ENCODE results near the gene LMO7.

The LMO7 gene

GRCh38 chr13:75830842-75831241, 194.7 kb downstream of the LMO7 start:
- no peaks in the 10 kb centered on the region for H3K9me3 ChIP-seq (ENCODE audit: control insufficient read depth in 1 of 2, low read length in 2 of 2)
- no peaks in the 10 kb centered on the region for H3K4me1 ChIP-seq (ENCODE audit: control insufficient read depth in 1 of 2, insufficient read depth in 2 of 2, low read length in 2 of 2)
- no peak overlapping the region for H3K4me3 ChIP-seq (ENCODE audit: low read depth in 1 of 2, low read length in 2 of 2)
- no peak overlapping the region for H3K27ac ChIP-seq (ENCODE audit: low read length)
- H3K27me3 ChIP-seq (ENCODE audit: low read depth, low read length) = no peaks in the 10 kb centered on the region
- no peaks in the 10 kb centered on the region for H3K36me3 ChIP-seq (ENCODE audit: control insufficient read depth in 1 of 2, insufficient read depth in 2 of 2, low read length in 2 of 2)

- H3K9me3 ChIP-seq (ENCODE audit: control insufficient read depth in 1 of 2, low read length in 2 of 2) = no peaks in the 10 kb centered on the region
- no peaks in the 10 kb centered on the region for H3K27me3 ChIP-seq (ENCODE audit: low read depth, low read length)
- no peaks in the 10 kb centered on the region for H3K36me3 ChIP-seq (ENCODE audit: control insufficient read depth in 1 of 2, insufficient read depth in 2 of 2, low read length in 2 of 2)
- H3K4me1 ChIP-seq (ENCODE audit: control insufficient read depth in 1 of 2, insufficient read depth in 2 of 2, low read length in 2 of 2) = no peaks in the 10 kb centered on the region
- no peak overlapping the region for H3K27ac ChIP-seq (ENCODE audit: low read length)
- H3K4me3 ChIP-seq (ENCODE audit: low read depth in 1 of 2, low read length in 2 of 2) = no peak overlapping the region
Observed at GRCh38 chr13:75831389-75831788, 195.3 kb downstream of the LMO7 start.

GRCh38 chr13:75832812-75833211, 196.7 kb downstream of the LMO7 start:
- H3K4me1 ChIP-seq (ENCODE audit: control insufficient read depth in 1 of 2, insufficient read depth in 2 of 2, low read length in 2 of 2) = no peaks in the 10 kb centered on the region
- H3K36me3 ChIP-seq (ENCODE audit: control insufficient read depth in 1 of 2, insufficient read depth in 2 of 2, low read length in 2 of 2) = no peaks in the 10 kb centered on the region
- H3K4me3 ChIP-seq (ENCODE audit: low read depth in 1 of 2, low read length in 2 of 2) = no peak overlapping the region
- no peaks in the 10 kb centered on the region for H3K27me3 ChIP-seq (ENCODE audit: low read depth, low read length)
- no peak overlapping the region for H3K27ac ChIP-seq (ENCODE audit: low read length)
- no peaks in the 10 kb centered on the region for H3K9me3 ChIP-seq (ENCODE audit: control insufficient read depth in 1 of 2, low read length in 2 of 2)

- Histone ChIP-seq H3K36me3 (ENCODE audit: control insufficient read depth in 1 of 2, insufficient read depth in 2 of 2, low read length in 2 of 2) (no peaks in the 10 kb centered on the region), H3K4me3 (ENCODE audit: low read depth in 1 of 2, low read length in 2 of 2) (no peak overlapping the region), H3K27ac (ENCODE audit: low read length) (no peak overlapping the region)
Observed at GRCh38 chr13:75836441-75836840, 200.3 kb downstream of the LMO7 start.

GRCh38 chr13:75838366-75839005, 202.4 kb downstream of the LMO7 start:
- peaks cover 6 to 15% of the 10 kb centered on the region in 2 donors for H3K36me3 ChIP-seq (ENCODE audit: control insufficient read depth in 1 of 2, insufficient read depth in 2 of 2, low read length in 2 of 2)
- no peak overlapping the region for H3K4me3 ChIP-seq (ENCODE audit: low read depth in 1 of 2, low read length in 2 of 2)
- H3K27me3 ChIP-seq (ENCODE audit: low read depth, low read length) = no peaks in the 10 kb centered on the region
- no peaks in the 10 kb centered on the region for H3K9me3 ChIP-seq (ENCODE audit: control insufficient read depth in 1 of 2, low read length in 2 of 2)
- no peak overlapping the region for H3K27ac ChIP-seq (ENCODE audit: low read length)
- no peaks in the 10 kb centered on the region for H3K4me1 ChIP-seq (ENCODE audit: control insufficient read depth in 1 of 2, insufficient read depth in 2 of 2, low read length in 2 of 2)

More at GRCh38 chr13:75836441-75836840, 200.3 kb downstream of the LMO7 start:
- Histone ChIP-seq H3K4me1 (ENCODE audit: control insufficient read depth in 1 of 2, insufficient read depth in 2 of 2, low read length in 2 of 2) (no peaks in the 10 kb centered on the region), H3K9me3 (ENCODE audit: control insufficient read depth in 1 of 2, low read length in 2 of 2) (no peaks in the 10 kb centered on the region), H3K27me3 (ENCODE audit: low read depth, low read length) (no peaks in the 10 kb centered on the region)

- Histone ChIP-seq H3K4me3 (ENCODE audit: low read depth in 1 of 2, low read length in 2 of 2) (no peak overlapping the region), H3K27me3 (ENCODE audit: low read depth, low read length) (no peaks in the 10 kb centered on the region), H3K36me3 (ENCODE audit: control insufficient read depth in 1 of 2, insufficient read depth in 2 of 2, low read length in 2 of 2) (peaks cover 6 to 15% of the 10 kb centered on the region in 2 donors), H3K9me3 (ENCODE audit: control insufficient read depth in 1 of 2, low read length in 2 of 2) (no peaks in the 10 kb centered on the region), H3K27ac (ENCODE audit: low read length) (no peak overlapping the region), H3K4me1 (ENCODE audit: control insufficient read depth in 1 of 2, insufficient read depth in 2 of 2, low read length in 2 of 2) (no peaks in the 10 kb centered on the region)
Observed at GRCh38 chr13:75839406-75839805, 203.3 kb downstream of the LMO7 start.

- no peaks in the 10 kb centered on the region for H3K27me3 ChIP-seq (ENCODE audit: low read depth, low read length)
- H3K4me1 ChIP-seq (ENCODE audit: control insufficient read depth in 1 of 2, insufficient read depth in 2 of 2, low read length in 2 of 2) = no peaks in the 10 kb centered on the region
- H3K36me3 ChIP-seq (ENCODE audit: control insufficient read depth in 1 of 2, insufficient read depth in 2 of 2, low read length in 2 of 2) = peaks cover 6 to 15% of the 10 kb centered on the region in 2 donors
- H3K27ac ChIP-seq (ENCODE audit: low read length) = no peak overlapping the region
- no peaks in the 10 kb centered on the region for H3K9me3 ChIP-seq (ENCODE audit: control insufficient read depth in 1 of 2, low read length in 2 of 2)
- H3K4me3 ChIP-seq (ENCODE audit: low read depth in 1 of 2, low read length in 2 of 2) = no peak overlapping the region
Observed at GRCh38 chr13:75841905-75842304, 205.8 kb downstream of the LMO7 start.

GRCh38 chr13:75843074-75843473, 206.9 kb downstream of the LMO7 start:
- H3K27me3 ChIP-seq (ENCODE audit: low read depth, low read length) = no peaks in the 10 kb centered on the region
- no peak overlapping the region for H3K27ac ChIP-seq (ENCODE audit: low read length)
- H3K4me1 ChIP-seq (ENCODE audit: control insufficient read depth in 1 of 2, insufficient read depth in 2 of 2, low read length in 2 of 2) = no peaks in the 10 kb centered on the region
- H3K9me3 ChIP-seq (ENCODE audit: control insufficient read depth in 1 of 2, low read length in 2 of 2) = no peaks in the 10 kb centered on the region
- H3K4me3 ChIP-seq (ENCODE audit: low read depth in 1 of 2, low read length in 2 of 2) = no peak overlapping the region
- peaks cover 6 to 15% of the 10 kb centered on the region in 2 donors for H3K36me3 ChIP-seq (ENCODE audit: control insufficient read depth in 1 of 2, insufficient read depth in 2 of 2, low read length in 2 of 2)

GRCh38 chr13:75843991-75844390, 207.9 kb downstream of the LMO7 start:
- no peak overlapping the region for H3K4me3 ChIP-seq (ENCODE audit: low read depth in 1 of 2, low read length in 2 of 2)

GRCh38 chr13:75847588-75847987, 211.5 kb downstream of the LMO7 start:
- Histone ChIP-seq H3K4me1 (ENCODE audit: control insufficient read depth in 1 of 2, insufficient read depth in 2 of 2, low read length in 2 of 2) (no peaks in the 10 kb centered on the region), H3K9me3 (ENCODE audit: control insufficient read depth in 1 of 2, low read length in 2 of 2) (no peaks in the 10 kb centered on the region), H3K4me3 (ENCODE audit: low read depth in 1 of 2, low read length in 2 of 2) (no peak overlapping the region), H3K27me3 (ENCODE audit: low read depth, low read length) (no peaks in the 10 kb centered on the region), H3K36me3 (ENCODE audit: control insufficient read depth in 1 of 2, insufficient read depth in 2 of 2, low read length in 2 of 2) (peaks cover 0 to 11% of the 10 kb centered on the region in 2 donors), H3K27ac (ENCODE audit: low read length) (no peak overlapping the region)

More at GRCh38 chr13:75843991-75844390, 207.9 kb downstream of the LMO7 start:
- Histone ChIP-seq H3K36me3 (ENCODE audit: control insufficient read depth in 1 of 2, insufficient read depth in 2 of 2, low read length in 2 of 2) (peaks cover 6 to 15% of the 10 kb centered on the region in 2 donors), H3K4me1 (ENCODE audit: control insufficient read depth in 1 of 2, insufficient read depth in 2 of 2, low read length in 2 of 2) (no peaks in the 10 kb centered on the region), H3K9me3 (ENCODE audit: control insufficient read depth in 1 of 2, low read length in 2 of 2) (no peaks in the 10 kb centered on the region), H3K27ac (ENCODE audit: low read length) (no peak overlapping the region), H3K27me3 (ENCODE audit: low read depth, low read length) (no peaks in the 10 kb centered on the region)

- Histone ChIP-seq H3K4me3 (ENCODE audit: low read depth in 1 of 2, low read length in 2 of 2) (no peak overlapping the region), H3K9me3 (ENCODE audit: control insufficient read depth in 1 of 2, low read length in 2 of 2) (no peaks in the 10 kb centered on the region), H3K27me3 (ENCODE audit: low read depth, low read length) (no peaks in the 10 kb centered on the region), H3K27ac (ENCODE audit: low read length) (no peak overlapping the region), H3K36me3 (ENCODE audit: control insufficient read depth in 1 of 2, insufficient read depth in 2 of 2, low read length in 2 of 2) (peaks cover 4 to 10% of the 10 kb centered on the region in 2 donors), H3K4me1 (ENCODE audit: control insufficient read depth in 1 of 2, insufficient read depth in 2 of 2, low read length in 2 of 2) (no peaks in the 10 kb centered on the region)
Observed at GRCh38 chr13:75850916-75851315, 214.8 kb downstream of the LMO7 start.

GRCh38 chr13:75855216-75855615, 219.1 kb downstream of the LMO7 start:
- Histone ChIP-seq H3K27ac (ENCODE audit: low read length) (no peak overlapping the region), H3K4me3 (ENCODE audit: low read depth in 1 of 2, low read length in 2 of 2) (no peak overlapping the region), H3K36me3 (ENCODE audit: control insufficient read depth in 1 of 2, insufficient read depth in 2 of 2, low read length in 2 of 2) (peaks cover 0 to 13% of the 10 kb centered on the region in 2 donors), H3K27me3 (ENCODE audit: low read depth, low read length) (no peaks in the 10 kb centered on the region), H3K9me3 (ENCODE audit: control insufficient read depth in 1 of 2, low read length in 2 of 2) (no peaks in the 10 kb centered on the region), H3K4me1 (ENCODE audit: control insufficient read depth in 1 of 2, insufficient read depth in 2 of 2, low read length in 2 of 2) (no peaks in the 10 kb centered on the region)
